Measurements from ENCODE around the gene ATP6V1G2.
"Not testable (repeated sequence)": the region's sequence is repeated elsewhere in the genome, so short reads cannot be mapped to it uniquely, and the experiment has no call there.

ATP6V1G2 gene

DNA sequence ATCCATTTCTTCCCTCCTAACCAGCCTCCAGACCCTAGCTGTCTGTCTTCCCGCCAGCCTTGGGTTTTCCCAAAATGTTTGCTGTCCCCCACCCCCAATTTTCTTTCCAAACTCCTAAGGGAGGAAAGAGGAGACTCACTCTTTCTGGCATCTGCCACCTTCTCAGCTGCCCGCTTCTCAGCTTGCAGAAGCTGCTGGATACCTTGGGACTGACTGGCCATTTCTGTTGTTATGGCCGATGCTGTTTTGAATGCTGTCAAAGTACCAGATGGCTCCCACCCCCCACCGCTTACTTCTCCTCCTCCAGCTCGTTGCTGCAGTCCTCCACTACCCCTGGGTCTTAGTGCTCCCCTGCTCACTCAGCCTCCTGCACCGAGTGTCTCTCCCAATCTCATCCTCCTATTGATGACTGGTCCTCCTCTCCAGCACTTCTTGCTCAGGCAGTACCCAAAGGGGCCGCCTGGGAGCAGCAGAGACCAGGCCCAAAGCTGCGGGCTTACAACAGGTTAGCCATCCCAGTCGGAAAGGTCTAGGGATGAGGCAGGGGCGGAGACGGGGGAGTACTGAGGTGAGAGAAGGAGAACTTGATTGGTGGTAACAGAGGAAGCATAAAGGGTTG lies at the start of gene ATP6V1G2:
TSS of gene ATP6V1G2 (minus strand) at position 270 of the 619 bp plus-strand sequence. CDS start at position 221, 49 bp downstream.
- DNase-seq (ENCODE audit: low read depth), result peak; percentile 79

GRCh38 chr6:31592396-31592771 lies 46.0 kb upstream of the ATP6V1G2 start:
- no peak for DNase-seq (ENCODE audit: low read depth)

GRCh38 chr6:31590691-31591090 lies 44.3 kb upstream of the ATP6V1G2 start:
- DNase-seq (ENCODE audit: low read depth), result not testable (repeated sequence)

- DNase-seq (ENCODE audit: low read depth), result no peak
Observed at GRCh38 chr6:31588871-31589650, 42.7 kb upstream of the ATP6V1G2 start.

- no peak for DNase-seq (ENCODE audit: low read depth)
Observed at GRCh38 chr6:31587791-31588777, 41.7 kb upstream of the ATP6V1G2 start.

GRCh38 chr6:31586599-31587281 lies 40.3 kb upstream of the ATP6V1G2 start:
- DNase-seq (ENCODE audit: low read depth), result no peak

GRCh38 chr6:31586008-31586407 lies 39.6 kb upstream of the ATP6V1G2 start, which contains the start of gene LST1:
TSS of gene LST1 (plus strand) at chr6:31586277. CDS start at chr6:31587300, 1,023 bp downstream.
- no peak for DNase-seq (ENCODE audit: low read depth)

DNA sequence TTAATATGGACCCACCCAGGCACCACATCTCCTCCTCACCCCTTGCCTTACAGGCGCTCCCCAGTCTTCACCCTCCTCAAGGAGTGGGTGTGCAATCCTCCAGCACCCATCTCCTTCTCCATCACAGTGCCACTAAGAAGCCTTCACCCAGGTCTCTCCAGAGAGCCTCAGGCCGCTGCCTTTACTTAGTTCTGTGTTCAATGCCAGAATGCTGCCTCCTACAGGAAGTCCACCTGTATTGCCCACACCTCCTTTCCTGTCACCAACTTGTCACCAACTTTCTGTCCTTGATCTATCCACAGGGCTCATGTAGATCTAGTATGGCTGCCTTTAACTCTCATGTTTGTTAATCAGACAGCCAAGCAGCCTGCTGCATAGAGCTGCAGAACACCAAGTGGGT lies 39.1 kb upstream of the ATP6V1G2 start:
- no peak for DNase-seq (ENCODE audit: low read depth)

DNA sequence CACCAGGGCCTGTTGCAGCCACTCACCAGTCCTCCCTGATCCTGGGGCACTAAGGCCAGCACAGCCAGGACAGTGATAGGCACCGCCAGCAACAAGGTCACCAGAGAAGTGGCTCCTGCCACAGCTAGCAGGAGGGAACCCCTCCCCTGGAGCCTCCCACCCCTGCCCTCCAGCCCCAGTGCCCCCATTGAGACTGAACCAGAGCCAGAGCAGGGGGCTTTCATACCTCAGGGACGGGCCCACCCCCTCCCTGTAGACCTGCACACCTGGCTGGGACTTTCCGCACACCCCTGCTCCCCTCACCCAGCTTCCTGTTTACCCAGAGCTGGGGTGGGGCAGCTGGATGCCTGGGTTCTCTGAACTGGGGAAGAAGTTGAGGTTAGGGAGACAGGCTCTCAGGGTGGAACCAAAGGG lies 35.8 kb upstream of the ATP6V1G2 start, which contains the start of gene LTB:
TSS of gene LTB (minus strand) at position 195 of the 414 bp plus-strand sequence. CDS start at position 188, 7 bp downstream.
- DNase-seq (ENCODE audit: low read depth), result no peak

DNA sequence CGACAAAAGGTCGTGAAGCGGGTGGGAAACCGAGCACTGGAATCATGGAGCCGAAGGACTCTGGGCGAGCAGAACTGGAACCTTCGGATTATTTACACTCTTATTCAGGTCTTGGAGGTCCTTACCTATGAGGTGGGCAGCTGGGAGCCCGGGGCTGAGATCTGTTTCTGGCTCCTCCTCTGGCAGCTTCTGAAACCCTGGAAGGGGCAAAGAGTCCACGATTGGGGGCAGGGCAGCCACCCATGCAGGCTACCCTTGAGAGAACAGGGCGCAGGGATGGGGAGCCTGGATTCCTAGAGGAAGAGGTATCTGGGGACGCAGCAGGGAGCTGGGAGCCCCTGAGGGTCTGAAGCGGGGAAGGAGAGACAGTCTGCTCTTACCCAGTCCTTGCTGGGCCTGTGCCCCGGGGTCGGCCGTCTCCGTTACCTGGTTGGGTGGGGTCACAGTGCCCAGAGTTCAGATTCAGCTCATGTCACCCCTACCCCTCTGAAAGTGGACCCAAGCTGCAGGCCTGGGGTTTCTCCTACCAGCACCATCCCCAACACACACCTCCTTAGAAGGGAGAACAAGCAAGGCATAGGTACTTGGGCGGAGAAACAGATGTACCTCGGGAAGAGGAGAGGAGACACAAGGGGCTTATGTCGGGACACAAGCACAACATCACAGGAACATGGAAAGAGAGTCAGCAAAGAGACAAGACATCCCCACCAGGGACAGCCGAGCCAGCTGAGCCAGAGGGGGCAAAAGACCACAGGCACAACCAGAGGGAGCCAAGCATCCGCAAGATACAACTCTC lies 35.2 kb upstream of the ATP6V1G2 start:
- no peak for DNase-seq (ENCODE audit: low read depth)

GRCh38 chr6:31580807-31581433 lies 34.5 kb upstream of the ATP6V1G2 start:
- no peak for DNase-seq (ENCODE audit: low read depth)

- no peak for DNase-seq (ENCODE audit: low read depth)
Observed at GRCh38 chr6:31580438-31580740, 34.0 kb upstream of the ATP6V1G2 start.

- no peak for DNase-seq (ENCODE audit: low read depth)
Observed at GRCh38 chr6:31579546-31580437, 33.4 kb upstream of the ATP6V1G2 start.

DNA sequence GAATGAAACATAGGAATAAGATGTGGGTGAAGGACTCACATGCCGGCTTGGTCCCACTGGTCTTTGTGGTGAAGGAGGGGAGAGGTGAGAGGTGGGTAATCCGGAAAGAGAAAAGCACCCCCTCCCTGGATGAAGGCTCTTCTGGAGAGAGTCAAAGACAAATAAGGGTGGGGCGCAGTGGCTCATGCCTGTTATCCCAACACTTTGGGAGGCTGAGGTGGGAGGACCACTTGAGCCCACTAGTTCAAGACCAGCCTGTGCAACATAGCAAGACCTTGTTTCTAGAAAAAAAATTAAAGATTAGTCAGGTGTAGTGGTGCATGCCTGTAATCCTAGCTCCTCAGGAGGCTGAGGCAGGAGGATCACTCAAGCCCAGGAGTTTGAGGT lies 32.7 kb upstream of the ATP6V1G2 start:
- no peak for DNase-seq (ENCODE audit: low read depth)

DNA sequence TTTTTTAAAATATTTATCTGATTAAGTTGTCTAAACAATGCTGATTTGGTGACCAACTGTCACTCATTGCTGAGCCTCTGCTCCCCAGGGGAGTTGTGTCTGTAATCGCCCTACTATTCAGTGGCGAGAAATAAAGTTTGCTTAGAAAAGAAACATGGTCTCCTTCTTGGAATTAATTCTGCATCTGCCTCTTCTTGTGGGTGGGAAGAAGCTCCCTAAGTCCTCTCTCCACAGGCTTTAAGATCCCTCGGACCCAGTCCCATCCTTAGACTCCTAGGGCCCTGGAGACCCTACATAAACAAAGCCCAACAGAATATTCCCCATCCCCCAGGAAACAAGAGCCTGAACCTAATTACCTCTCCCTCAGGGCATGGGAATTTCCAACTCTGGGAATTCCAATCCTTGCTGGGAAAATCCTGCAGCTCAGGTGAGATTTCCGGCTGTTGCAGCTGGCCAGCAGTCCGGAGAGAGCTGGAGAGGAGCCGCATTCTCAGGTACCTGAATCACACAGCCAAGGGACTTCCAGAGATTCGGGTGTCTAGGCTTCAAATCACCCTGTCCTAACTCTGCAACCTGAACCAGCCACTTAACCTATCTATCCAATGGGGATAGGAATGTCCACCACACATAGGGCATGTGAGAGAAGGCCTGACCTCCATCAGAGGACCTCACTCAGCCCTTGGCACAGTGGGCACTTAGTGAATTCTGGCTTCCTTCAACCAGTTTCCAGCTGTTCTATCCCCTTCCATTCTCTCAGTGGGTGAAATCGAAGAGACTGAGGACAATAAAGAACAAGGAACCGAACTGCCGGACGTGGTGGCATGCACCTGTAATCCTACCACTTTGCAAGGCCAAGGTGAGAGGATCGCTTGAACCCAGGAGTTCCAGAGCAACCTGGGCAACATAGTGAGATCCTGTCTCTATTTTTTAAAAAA lies 32.0 kb upstream of the ATP6V1G2 start:
- DNase-seq (ENCODE audit: low read depth), result no peak

- no peak for DNase-seq (ENCODE audit: low read depth)
Observed at GRCh38 chr6:31577579-31577966, 31.2 kb upstream of the ATP6V1G2 start.

- DNase-seq (ENCODE audit: low read depth), result no peak
Observed at GRCh38 chr6:31576897-31577578, 30.6 kb upstream of the ATP6V1G2 start.
